ENCODE results near the gene SCO2. TPM values are rescaled to one million over a fixed set of nuclear protein-coding genes. Genes with fewer than 3 reads are reported as not detected.

The SCO2 gene
- total and polyA plus RNA-seq, 10 of the 15 experiments (the other 5 are each of a cell fraction or from before 2014, with no cell fraction given) = 0.18 to 16.0 (median 2.4) TPM; not detected in 1

DNA sequence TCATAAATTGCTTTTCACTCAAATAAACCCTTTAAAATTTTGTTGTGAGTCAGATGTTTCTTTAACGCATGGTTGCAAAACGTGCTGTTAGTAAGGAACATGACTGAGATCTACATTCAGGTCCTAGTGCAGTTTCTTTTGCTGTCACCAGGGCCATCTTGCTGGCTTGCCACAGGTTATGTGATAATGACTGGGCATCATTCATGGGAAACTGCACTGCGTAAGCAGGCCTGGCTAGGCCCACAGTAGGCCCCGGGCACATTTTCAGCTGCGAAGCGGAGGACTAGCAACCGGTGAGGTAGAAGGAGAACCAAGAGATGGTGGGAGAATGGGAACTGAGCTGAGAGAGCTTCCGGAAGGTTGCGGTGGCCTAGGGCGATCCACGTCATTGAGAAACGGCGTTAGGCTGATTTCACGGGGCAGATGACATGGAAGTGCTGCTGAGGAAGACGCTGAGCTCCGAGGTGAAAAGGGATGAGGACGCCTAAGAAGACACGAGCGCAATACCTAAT, 17.1 kb upstream of the SCO2 start (continued):
- TF ChIP-seq REST (IDR thresholded peaks at IDR 0.05; ENCODE audit: low read depth, low read length) (no peak), MEF2A (IDR thresholded peaks at IDR 0.05; ENCODE audit: insufficient read depth, low read depth, low read length) (no peak), FOXM1 (IDR thresholded peaks at IDR 0.05; ENCODE audit: low read depth, low read length) (no peak), NFIC (IDR thresholded peaks at IDR 0.05; ENCODE audit: low read depth, low read length) (peak; percentile 71), CHD1 (IDR thresholded peaks at IDR 0.05; ENCODE audit: low read depth, low read length) (no peak), TBL1XR1 (IDR thresholded peaks at IDR 0.05; ENCODE audit: low read depth, low read length) (peak; percentile 60; the same call in 1 of the 2 replicates), FOS (IDR thresholded peaks at IDR 0.05; ENCODE audit: borderline replicate concordance, extremely low read depth, insufficient read length) (no peak), NFYA (IDR thresholded peaks at IDR 0.05; ENCODE audit: borderline replicate concordance, low read depth, low read length) (no peak), STAT1 (conservative IDR thresholded peaks at IDR 0.05) (no peak), GATAD2B (conservative IDR thresholded peaks at IDR 0.05; ENCODE audit: low read depth) (peak; percentile 69), NBN (IDR thresholded peaks at IDR 0.05) (peak; percentile 89), LARP7 (IDR thresholded peaks at IDR 0.05) (peak; percentile 80; the same call in 1 of the 2 replicates), BCL11A (IDR thresholded peaks at IDR 0.05; ENCODE audit: low read depth, low read length) (peak; percentile 52; the same call in 1 of the 2 replicates), ASH2L (IDR thresholded peaks at IDR 0.05; ENCODE audit: borderline replicate concordance, low read depth) (0 out of 2 replicates have a peak, but pooled peaks have one; percentile 57), TCF3 (IDR thresholded peaks at IDR 0.05; ENCODE audit: borderline replicate concordance, insufficient read depth, low read depth, low read length) (peak; percentile 72; the same call in 1 of the 2 replicates), ZSCAN29 (IDR thresholded peaks at IDR 0.05) (no peak), YY1 (IDR thresholded peaks at IDR 0.05; ENCODE audit: low read depth, low read length) (peak; percentile 88), CHD2 (IDR thresholded peaks at IDR 0.05; ENCODE audit: borderline replicate concordance, low read depth, low read length) (peak; percentile 69; the same call in 1 of the 2 replicates), WRNIP1 (IDR thresholded peaks at IDR 0.05; ENCODE audit: borderline replicate concordance, low read depth, low read length) (no peak), SIN3A (IDR thresholded peaks at IDR 0.05; ENCODE audit: low read depth, low read length) (no peak)
- TF ChIP-seq, protein P1, sequence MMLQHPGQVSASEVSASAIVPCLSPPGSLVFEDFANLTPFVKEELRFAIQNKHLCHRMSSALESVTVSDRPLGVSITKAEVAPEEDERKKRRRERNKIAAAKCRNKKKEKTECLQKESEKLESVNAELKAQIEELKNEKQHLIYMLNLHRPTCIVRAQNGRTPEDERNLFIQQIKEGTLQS (IDR thresholded peaks at IDR 0.05; ENCODE audit: borderline replicate concordance, extremely low read depth, low read depth, low read length) = no peak
- TF ChIP-seq, protein P2, sequence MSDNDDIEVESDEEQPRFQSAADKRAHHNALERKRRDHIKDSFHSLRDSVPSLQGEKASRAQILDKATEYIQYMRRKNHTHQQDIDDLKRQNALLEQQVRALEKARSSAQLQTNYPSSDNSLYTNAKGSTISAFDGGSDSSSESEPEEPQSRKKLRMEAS (IDR thresholded peaks at IDR 0.05; ENCODE audit: low read depth, low read length) = no peak
- TF ChIP-seq, protein P3, sequence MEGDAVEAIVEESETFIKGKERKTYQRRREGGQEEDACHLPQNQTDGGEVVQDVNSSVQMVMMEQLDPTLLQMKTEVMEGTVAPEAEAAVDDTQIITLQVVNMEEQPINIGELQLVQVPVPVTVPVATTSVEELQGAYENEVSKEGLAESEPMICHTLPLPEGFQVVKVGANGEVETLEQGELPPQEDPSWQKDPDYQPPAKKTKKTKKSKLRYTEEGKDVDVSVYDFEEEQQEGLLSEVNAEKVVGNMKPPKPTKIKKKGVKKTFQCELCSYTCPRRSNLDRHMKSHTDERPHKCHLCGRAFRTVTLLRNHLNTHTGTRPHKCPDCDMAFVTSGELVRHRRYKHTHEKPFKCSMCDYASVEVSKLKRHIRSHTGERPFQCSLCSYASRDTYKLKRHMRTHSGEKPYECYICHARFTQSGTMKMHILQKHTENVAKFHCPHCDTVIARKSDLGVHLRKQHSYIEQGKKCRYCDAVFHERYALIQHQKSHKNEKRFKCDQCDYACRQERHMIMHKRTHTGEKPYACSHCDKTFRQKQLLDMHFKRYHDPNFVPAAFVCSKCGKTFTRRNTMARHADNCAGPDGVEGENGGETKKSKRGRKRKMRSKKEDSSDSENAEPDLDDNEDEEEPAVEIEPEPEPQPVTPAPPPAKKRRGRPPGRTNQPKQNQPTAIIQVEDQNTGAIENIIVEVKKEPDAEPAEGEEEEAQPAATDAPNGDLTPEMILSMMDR (IDR thresholded peaks at IDR 0.05 in 2 of 3, conservative IDR thresholded peaks at IDR 0.05 in 1 of 3; ENCODE audit: control insufficient read depth in 2 of 3, extremely low read depth in 1 of 3, insufficient read depth in 1 of 3, low read depth in 3 of 3, low read length in 3 of 3) = peak in 1 of 3 experiments; percentile 21; a peak in 1 of 6 replicates

Data from GM12878 (cell line).